ENCODE measurements around the gene LRPAP1.

DNA sequence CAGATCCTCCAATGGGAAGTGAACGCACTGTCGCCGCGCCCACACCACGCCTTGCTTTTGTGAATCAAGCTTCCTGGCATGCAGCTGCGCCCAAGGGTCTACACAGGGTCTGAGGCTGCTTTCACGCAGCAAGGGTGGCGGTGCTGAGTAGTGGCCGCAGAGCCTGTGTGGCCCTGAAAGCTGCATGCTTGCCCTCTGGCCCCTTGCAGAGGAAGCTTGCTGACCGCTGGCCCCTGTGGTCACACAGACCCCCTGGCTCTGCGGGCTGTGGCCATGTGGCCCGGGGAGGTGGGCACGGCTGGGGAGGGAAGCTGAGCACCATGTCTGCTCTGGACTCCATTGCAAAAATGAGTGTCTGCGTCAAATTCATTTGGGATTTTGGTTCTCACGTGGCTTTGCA is 60.3 kb downstream of the LRPAP1 start:
- TF ChIP-seq, protein P1, sequence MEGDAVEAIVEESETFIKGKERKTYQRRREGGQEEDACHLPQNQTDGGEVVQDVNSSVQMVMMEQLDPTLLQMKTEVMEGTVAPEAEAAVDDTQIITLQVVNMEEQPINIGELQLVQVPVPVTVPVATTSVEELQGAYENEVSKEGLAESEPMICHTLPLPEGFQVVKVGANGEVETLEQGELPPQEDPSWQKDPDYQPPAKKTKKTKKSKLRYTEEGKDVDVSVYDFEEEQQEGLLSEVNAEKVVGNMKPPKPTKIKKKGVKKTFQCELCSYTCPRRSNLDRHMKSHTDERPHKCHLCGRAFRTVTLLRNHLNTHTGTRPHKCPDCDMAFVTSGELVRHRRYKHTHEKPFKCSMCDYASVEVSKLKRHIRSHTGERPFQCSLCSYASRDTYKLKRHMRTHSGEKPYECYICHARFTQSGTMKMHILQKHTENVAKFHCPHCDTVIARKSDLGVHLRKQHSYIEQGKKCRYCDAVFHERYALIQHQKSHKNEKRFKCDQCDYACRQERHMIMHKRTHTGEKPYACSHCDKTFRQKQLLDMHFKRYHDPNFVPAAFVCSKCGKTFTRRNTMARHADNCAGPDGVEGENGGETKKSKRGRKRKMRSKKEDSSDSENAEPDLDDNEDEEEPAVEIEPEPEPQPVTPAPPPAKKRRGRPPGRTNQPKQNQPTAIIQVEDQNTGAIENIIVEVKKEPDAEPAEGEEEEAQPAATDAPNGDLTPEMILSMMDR (IDR thresholded peaks at IDR 0.05; ENCODE audit: low read depth, low read length) = no peak
- no peak for TF ChIP-seq POLR2A (IDR thresholded peaks at IDR 0.05; ENCODE audit: extremely low read depth, insufficient read length)
- TF ChIP-seq MYC (IDR thresholded peaks at IDR 0.05; ENCODE audit: low read depth, low read length) = no peak

Measured in NB4 (cell line).